Karpas-422 (cell line): ENCODE measurements around the gene HLA-F. TPM values are rescaled to one million over a fixed set of nuclear protein-coding genes. Genes with fewer than 3 reads are reported as not detected.

Experiments used
- DNase-seq: peaks from one replicate; pipeline ENCODE4 v3.0.0-alpha.2; 2015
- H2AFZ ChIP-seq: fragments of 200-600 bp; sonication (generic); 2 replicates; pipeline ENCODE4 v1.6.1; 2014; ENCODE audit warnings: antibody characterized with exemption, low read length, mixed read lengths
- H3K27ac ChIP-seq: fragments of 200-600 bp; sonication (generic); 2 replicates; pipeline ENCODE4 v1.5.1; 2014; ENCODE audit warnings: mild to moderate bottlenecking, low read length, moderate library complexity
- H3K27me3 ChIP-seq: fragments of 200-600 bp; sonication (generic); 2 replicates; pipeline ENCODE4 v1.6.1; 2014; ENCODE audit warnings: low read length, mixed read lengths
- H3K36me3 ChIP-seq: fragments of 200-600 bp; sonication (generic); 2 replicates; pipeline ENCODE4 v1.6.1; 2014; ENCODE audit warnings: low read length, mixed read lengths; ENCODE audit not compliant: insufficient read depth
- H3K4me1 ChIP-seq: fragments of 200-600 bp; sonication (generic); 2 replicates; pipeline ENCODE4 v1.6.1; 2014; ENCODE audit warnings: mild to moderate bottlenecking, low read length, mixed read lengths
- H3K4me2 ChIP-seq: fragments of 200-600 bp; sonication (generic); 2 replicates; pipeline ENCODE4 v1.6.1; 2014; ENCODE audit warnings: low read length, low read depth, mild to moderate bottlenecking; ENCODE audit not compliant: poor library complexity, severe bottlenecking
- H3K4me3 ChIP-seq: fragments of 200-600 bp; sonication (generic); 2 replicates; pipeline ENCODE4 v1.5.1; 2014; ENCODE audit warnings: mild to moderate bottlenecking, antibody characterized with exemption, low read length, mixed read lengths
- H3K79me2 ChIP-seq: fragments of 200-600 bp; sonication (generic); 2 replicates; pipeline ENCODE4 v1.6.1; 2014; ENCODE audit warnings: mild to moderate bottlenecking, low read length, mixed read lengths
- H3K9ac ChIP-seq: fragments of 200-600 bp; sonication (generic); 2 replicates; pipeline ENCODE4 v1.6.0; 2014; ENCODE audit warnings: low read length
- H3K9me2 ChIP-seq: fragments of 200-600 bp; sonication (generic), shearing (Covaris generic); replicated peaks from 2 replicates; pipeline ENCODE4 v1.6.0; 2014; ENCODE audit warnings: mild to moderate bottlenecking, low read length, moderate library complexity; ENCODE audit not compliant: insufficient read depth
- H3K9me3 ChIP-seq: fragments of 300-700, 200-600 bp; sonication (generic); 2 replicates; pipeline ENCODE4 v1.6.1; 2014; ENCODE audit warnings: low read length, mixed read lengths
- H4K20me1 ChIP-seq: fragments of 200-600 bp; sonication (generic); 2 replicates; pipeline ENCODE4 v1.6.1; 2014; ENCODE audit warnings: mild to moderate bottlenecking, antibody characterized with exemption, low read length, low read depth; ENCODE audit not compliant: insufficient read depth
- total RNA-seq: library from RNA; depleted of rRNA; stranded (reverse); fragments of >200 nt; shearing (Covaris generic); gene quantifications from 2 replicates; pipeline ENCODE4 v1.2.3, GENCODE V29; 2014; ENCODE audit warnings: low replicate concordance

Gene HLA-F
- total RNA-seq, 1 experiment from 2014 or later = 8.5 TPM

GRCh38 chr6:29681811-29682210, 41.4 kb upstream of the HLA-F start:
- H3K9ac ChIP-seq = no peak overlapping the region
- H3K4me1 ChIP-seq = no peaks in the 10 kb centered on the region
- no peaks in the 10 kb centered on the region for H3K36me3 ChIP-seq
- no peak for DNase-seq
- no peak overlapping the region for H3K27ac ChIP-seq
- H3K27me3 ChIP-seq = no peaks in the 10 kb centered on the region
- H4K20me1 ChIP-seq = no peaks in the 10 kb centered on the region
- no peak overlapping the region for H2AFZ ChIP-seq
- no peak overlapping the region for H3K4me2 ChIP-seq
- H3K9me3 ChIP-seq = no peaks in the 10 kb centered on the region
- no peak overlapping the region for H3K4me3 ChIP-seq
- no peaks in the 10 kb centered on the region for H3K79me2 ChIP-seq
- no peaks in the 10 kb centered on the region for H3K9me2 ChIP-seq

DNA sequence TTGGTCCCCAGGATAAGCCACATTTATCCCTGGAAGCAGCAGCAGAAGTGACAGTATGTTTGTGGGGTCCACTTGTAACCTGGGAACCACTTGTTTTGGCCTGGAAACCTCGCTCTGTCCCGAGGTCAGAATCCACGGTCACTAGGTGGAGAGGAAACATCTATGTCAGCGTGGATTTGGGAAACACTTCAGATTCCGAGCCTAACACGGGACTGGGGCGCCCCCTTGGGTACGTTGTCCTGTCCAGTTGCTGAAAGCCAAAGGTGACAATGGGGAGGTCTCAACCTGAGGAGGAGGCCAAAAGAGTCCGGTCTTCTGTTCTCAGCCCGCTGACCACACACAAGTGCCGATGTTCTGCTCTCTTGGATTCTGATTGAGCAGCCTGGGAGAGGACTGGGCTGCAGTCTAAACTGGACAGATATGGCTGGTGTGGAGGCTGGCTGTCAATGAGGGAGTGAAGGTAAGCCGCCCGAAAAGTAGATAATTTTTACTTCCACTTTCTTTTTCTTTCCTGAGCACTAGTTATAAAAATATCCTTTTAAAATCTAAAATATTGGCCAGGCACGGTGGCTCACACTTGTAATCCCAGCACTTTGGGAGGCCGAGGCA, 37.4 kb upstream of the HLA-F start:
- Histone ChIP-seq H3K9me3 (no peaks in the 10 kb centered on the region), H3K36me3 (no peaks in the 10 kb centered on the region), H3K9ac (no peak overlapping the region), H2AFZ (no peak overlapping the region), H3K9me2 (no peaks in the 10 kb centered on the region), H4K20me1 (no peaks in the 10 kb centered on the region), H3K4me1 (no peaks in the 10 kb centered on the region), H3K27ac (no peak overlapping the region), H3K4me2 (no peak overlapping the region), H3K4me3 (no peak overlapping the region), H3K79me2 (no peaks in the 10 kb centered on the region), H3K27me3 (no peaks in the 10 kb centered on the region)
- no peak for DNase-seq

- Histone ChIP-seq H3K27me3 (no peaks in the 10 kb centered on the region), H2AFZ (no peak overlapping the region), H3K79me2 (no peaks in the 10 kb centered on the region), H4K20me1 (no peaks in the 10 kb centered on the region), H3K4me2 (no peak overlapping the region), H3K27ac (no peak overlapping the region), H3K9ac (no peak overlapping the region), H3K9me3 (peaks cover 4% of the 10 kb centered on the region; the same call in 1 of the 2 replicates), H3K36me3 (no peaks in the 10 kb centered on the region), H3K9me2 (no peaks in the 10 kb centered on the region), H3K4me3 (no peak overlapping the region), H3K4me1 (no peaks in the 10 kb centered on the region)
- no peak for DNase-seq
These were observed 28.6 kb upstream of the HLA-F start for GRCh38 chr6:29694637-29695036.

GRCh38 chr6:29696147-29697125, 26.8 kb upstream of the HLA-F start:
- Histone ChIP-seq H4K20me1 (no peaks in the 10 kb centered on the region), H3K9me3 (peaks cover 4% of the 10 kb centered on the region; the same call in 1 of the 2 replicates), H3K4me1 (no peaks in the 10 kb centered on the region), H3K9ac (no peak overlapping the region), H3K4me3 (no peak overlapping the region), H3K36me3 (no peaks in the 10 kb centered on the region), H2AFZ (no peak overlapping the region), H3K27ac (no peak overlapping the region), H3K79me2 (no peaks in the 10 kb centered on the region), H3K4me2 (no peak overlapping the region), H3K9me2 (no peaks in the 10 kb centered on the region), H3K27me3 (no peaks in the 10 kb centered on the region)
- peak; percentile 63 for DNase-seq

- peak; percentile 81 for DNase-seq
- no peak overlapping the region for H3K4me3 ChIP-seq
- H3K36me3 ChIP-seq = no peaks in the 10 kb centered on the region
- H3K9me3 ChIP-seq = no peaks in the 10 kb centered on the region
- H3K79me2 ChIP-seq = no peaks in the 10 kb centered on the region
- no peak overlapping the region for H3K9ac ChIP-seq
- no peak overlapping the region for H3K27ac ChIP-seq
- H4K20me1 ChIP-seq = no peaks in the 10 kb centered on the region
- no peak overlapping the region for H3K4me2 ChIP-seq
- no peaks in the 10 kb centered on the region for H3K27me3 ChIP-seq
- H3K9me2 ChIP-seq = no peaks in the 10 kb centered on the region
- no peaks in the 10 kb centered on the region for H3K4me1 ChIP-seq
- H2AFZ ChIP-seq = no peak overlapping the region
These were observed 20.6 kb upstream of the HLA-F start for GRCh38 chr6:29702519-29703103.

- no peak for DNase-seq
- no peaks in the 10 kb centered on the region; the same call in 1 of the 2 replicates for H3K4me1 ChIP-seq
These were observed 17.6 kb upstream of the HLA-F start for GRCh38 chr6:29705389-29706231.

DNA sequence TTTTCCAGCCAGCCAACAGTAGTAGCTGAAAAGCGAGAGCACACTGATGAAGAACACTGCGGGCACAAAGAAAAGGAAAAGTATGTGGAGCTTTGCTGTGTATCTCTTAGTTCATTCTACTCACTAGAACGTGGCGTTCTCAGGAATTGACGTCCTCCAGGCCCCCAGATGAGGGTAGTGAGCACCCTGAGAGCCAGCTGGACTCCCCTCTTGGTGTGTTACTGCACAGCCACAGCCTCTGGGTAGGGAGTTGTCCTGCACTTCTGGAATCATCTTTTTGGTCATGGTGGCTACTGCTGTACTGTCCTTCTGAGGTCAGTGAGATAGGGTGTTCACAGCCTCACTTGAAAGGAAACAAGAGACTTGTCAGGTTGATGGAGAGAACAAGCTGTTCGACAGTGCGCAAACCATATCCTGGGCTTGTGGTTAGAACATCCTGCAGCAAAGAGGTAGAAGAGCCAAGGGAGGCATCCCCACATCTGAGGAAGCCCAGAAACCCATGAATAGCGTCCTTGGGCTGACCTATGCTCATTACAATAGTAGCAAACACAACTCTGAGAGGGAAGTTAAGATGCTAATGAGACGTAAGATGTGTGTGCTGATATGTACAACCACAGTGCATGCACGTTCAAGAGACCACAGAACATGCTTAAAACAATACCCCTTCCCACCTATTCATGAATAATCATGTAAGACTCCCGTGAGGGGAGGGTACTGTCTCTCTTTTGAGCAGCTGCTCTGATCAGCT, 14.6 kb upstream of the HLA-F start:
- no peak overlapping the region for H2AFZ ChIP-seq
- no peaks in the 10 kb centered on the region for H3K36me3 ChIP-seq
- H3K27me3 ChIP-seq = no peaks in the 10 kb centered on the region
- H3K4me2 ChIP-seq = no peak overlapping the region
- no peaks in the 10 kb centered on the region for H4K20me1 ChIP-seq
- H3K27ac ChIP-seq = no peak overlapping the region
- no peak for DNase-seq
- H3K9me3 ChIP-seq = no peaks in the 10 kb centered on the region
- H3K79me2 ChIP-seq = no peaks in the 10 kb centered on the region
- no peak overlapping the region for H3K9ac ChIP-seq
- H3K9me2 ChIP-seq = no peaks in the 10 kb centered on the region
- no peak overlapping the region for H3K4me3 ChIP-seq
- H3K4me1 ChIP-seq = no peaks in the 10 kb centered on the region; the same call in 1 of the 2 replicates

More at GRCh38 chr6:29705389-29706231, 17.6 kb upstream of the HLA-F start:
- H3K27ac ChIP-seq = no peak overlapping the region
- H3K9ac ChIP-seq = no peak overlapping the region
- H3K9me3 ChIP-seq = no peaks in the 10 kb centered on the region
- no peaks in the 10 kb centered on the region for H3K27me3 ChIP-seq
- no peak overlapping the region for H2AFZ ChIP-seq
- no peaks in the 10 kb centered on the region for H3K9me2 ChIP-seq
- H3K4me3 ChIP-seq = no peak overlapping the region
- no peaks in the 10 kb centered on the region for H3K36me3 ChIP-seq
- H3K4me2 ChIP-seq = no peak overlapping the region
- H3K79me2 ChIP-seq = no peaks in the 10 kb centered on the region
- H4K20me1 ChIP-seq = no peaks in the 10 kb centered on the region
